Motor neuron (in vitro differentiated cells): ENCODE measurements around the gene KANSL3. TPM values are rescaled to one million over a fixed set of nuclear protein-coding genes. Genes with fewer than 3 reads are reported as not detected.

ENCODE experiments used
- ATAC-seq, 8 experiments: fragments of 200-7000 bp; cut with Tn5 transposase; replicated peaks in 6 of 8; 2 replicates each; pipeline ENCODE4 v1.8.0; 2021; ENCODE audit warnings: mild to moderate bottlenecking in 8 of 8, moderate library complexity in 8 of 8
- H3K27ac ChIP-seq, 2 donors: fragments of 250-450 bp; sonication (Bioruptor Pico); 2 replicates each; pipeline ENCODE4 v1.9.0; 2021; ENCODE audit warnings: antibody characterized with exemption in 2 of 2, mild to moderate bottlenecking in 2 of 2, moderate library complexity in 1 of 2
- H3K4me1 ChIP-seq, 2 donors: fragments of 250-450 bp; sonication (Bioruptor Pico); replicated peaks in 1 of 2; 2 replicates each; pipeline ENCODE4 v1.6.1; 2021; ENCODE audit warnings: antibody characterized with exemption in 2 of 2, mild to moderate bottlenecking in 2 of 2, moderate library complexity in 1 of 2
- H3K4me3 ChIP-seq, 5 donors: fragments of 250-450 bp; sonication (Bioruptor Pico); 2 replicates each; pipeline ENCODE4 v1.9.0; 2021; ENCODE audit warnings: antibody characterized with exemption in 5 of 5, mild to moderate bottlenecking in 5 of 5, moderate library complexity in 4 of 5
- WGBS, 10 experiments: fragments of 450-650 bp; shearing (Covaris generic); methylation state at CpG; one replicate each; pipeline ENCODE4 v1.0.0; 2022; 5-methylcytosine and 5-hydroxymethylcytosine counted together
- in situ Hi-C, 9 experiments: fragments of 400-800 bp; cut with MboI; loops; one replicate each; pipeline ENCODE4 v1.15.0; 2021; ENCODE audit warnings: low sequenced_read_pairs in 9 of 9, low pct_unique_long_range_greater_than_20kb in 2 of 9; ENCODE audit not compliant: unreplicated experiment in 9 of 9
- total RNA-seq, 8 experiments: library from RNA; unstranded; fragments of 300-600 nt; gene quantifications; 2 replicates each; pipeline versions ENCODE4 v1.2.3 to v1.2.4, GENCODE V29; 2022

Gene KANSL3
- total RNA-seq, 8 experiments from 2014 or later, result 19.1 to 60.1 (median 41.6) TPM

- Histone ChIP-seq H3K27ac (no peak overlapping the region), H3K4me3 (no peak overlapping the region), H3K4me1 (peaks cover 2% of the 10 kb centered on the region in 2 donors)
- no peak for ATAC-seq
- in situ Hi-C loops, result no loop called here
- WGBS, 10 experiments, result 80 to 100% methylated on average over 1 to 2 of the region's 6 CpGs; no CpG with 5 or more reads in 8 of the 10 experiments
Observed at GRCh38 chr2:96647681-96648080, 9.6 kb upstream of the KANSL3 start.

GRCh38 chr2:96642564-96643360 lies 4.7 kb upstream of the KANSL3 start, which contains the start of gene FER1L5:
Gene FER1L5, plus strand, starts transcription at chr2:96642764. Its CDS starts 73 bp downstream, at chr2:96642837.
- peaks cover 4 to 6% of the 10 kb centered on the region in 2 donors for H3K4me1 ChIP-seq
- H3K4me3 ChIP-seq, result peak within 1 kb of the TSS in 4 of 5 donors; percentile 7 to 20 (median 14)
- WGBS, 10 experiments, result 44 to 100% (median 73%) methylated on average over 1 to 7 of the region's 10 CpGs; no CpG with 5 or more reads in 4 of the 10 experiments
- peak in 4 of 8 experiments; percentile 7 to 20 (median 11) for ATAC-seq
- no peak within 1 kb of the TSS for H3K27ac ChIP-seq
- in situ Hi-C loops, result no loop called here

DNA sequence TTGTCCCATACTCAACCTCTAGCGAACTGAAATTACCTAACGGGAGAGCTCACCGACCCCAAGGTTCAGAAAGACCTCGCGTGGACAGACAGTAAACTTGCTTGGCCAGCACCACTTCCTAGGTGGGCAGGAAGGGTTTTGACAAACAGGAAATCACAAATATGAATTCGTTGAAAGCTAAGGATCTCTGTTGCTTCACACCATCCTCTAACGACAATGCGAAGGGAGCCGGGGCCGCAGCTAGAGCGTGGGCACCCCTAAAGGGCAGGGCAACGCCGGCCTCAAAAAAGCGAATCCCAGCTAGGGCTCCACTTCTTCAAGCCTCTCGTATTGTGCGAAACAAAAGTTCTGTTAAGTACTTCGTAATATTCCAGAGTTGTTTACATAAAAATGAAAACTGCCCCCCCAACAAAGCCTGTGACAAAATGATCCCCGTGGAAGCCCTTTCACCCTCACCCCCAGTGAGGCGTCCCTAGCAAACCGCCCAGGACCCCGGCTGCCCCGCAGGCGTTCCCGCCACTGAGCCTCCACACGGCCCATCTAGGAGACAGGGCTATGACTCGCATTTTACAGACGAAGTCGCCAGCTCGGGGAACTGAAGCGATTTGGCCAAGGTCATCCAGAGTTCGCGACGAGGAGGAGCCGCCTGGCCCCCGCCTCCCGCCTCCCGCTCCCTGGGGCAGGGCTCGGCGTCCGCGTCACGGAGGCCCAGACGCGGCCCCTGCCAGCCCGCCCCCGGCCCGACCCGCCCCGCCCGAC lies 548 bp downstream of the KANSL3 start:
- ATAC-seq, result peak; percentile 79 to 86 (median 84)
- in situ Hi-C loops, result no loop called here
- peaks cover 13 to 16% of the 10 kb centered on the region in 2 donors for H3K4me1 ChIP-seq
- H3K27ac ChIP-seq, result peak overlapping the region; percentile 77 to 86
- H3K4me3 ChIP-seq, result peak overlapping the region; percentile 60 to 80 (median 71)
- 0 to 3% (median 0%) methylated on average over 1 to 16 of the region's 50 CpGs; no CpG with 5 or more reads in 3 of the 10 experiments for WGBS, 10 experiments

DNA sequence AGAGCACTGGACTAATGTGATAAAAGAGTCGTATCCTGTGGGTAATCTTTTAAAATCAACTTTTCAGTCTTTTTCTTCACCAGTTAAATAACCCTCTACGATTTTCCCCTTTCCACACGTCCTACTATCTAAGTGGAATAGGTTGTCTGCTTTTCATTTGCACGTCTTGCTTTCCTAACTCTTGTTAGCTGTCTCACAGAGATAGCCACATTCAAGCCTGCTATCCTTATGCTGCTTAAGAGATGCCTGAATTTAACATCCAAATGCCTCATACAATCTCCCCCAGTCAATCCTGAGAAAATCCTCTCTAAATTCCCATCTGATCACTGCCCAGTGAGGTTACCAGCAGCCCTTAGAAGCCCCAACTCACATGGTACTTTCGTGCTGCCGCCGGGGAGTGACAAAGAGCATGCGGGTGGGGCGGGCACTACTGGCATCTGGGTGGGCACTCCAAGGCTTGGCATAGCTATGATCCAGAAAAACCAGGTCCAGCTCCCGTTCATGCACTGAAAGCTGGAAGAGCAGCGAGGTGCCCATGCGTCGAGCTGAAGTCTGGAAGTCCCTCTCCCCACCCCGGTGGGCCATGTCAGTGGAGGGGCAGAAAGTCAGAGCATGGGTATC lies 1.5 kb downstream of the KANSL3 start:
- ATAC-seq, result no peak
- no peak overlapping the region for H3K27ac ChIP-seq
- H3K4me3 ChIP-seq, result peak overlapping the region; percentile 60 to 80 (median 71)
- WGBS, 10 experiments, result 0 to 43% (median 15%) methylated on average over 1 to 7 of the region's 14 CpGs; no CpG with 5 or more reads in 1 of the 10 experiments
- in situ Hi-C loops, result no loop called here
- peaks cover 12 to 13% of the 10 kb centered on the region in 2 donors for H3K4me1 ChIP-seq

GRCh38 chr2:96633641-96634040 lies 4.5 kb downstream of the KANSL3 start:
- ATAC-seq, result no peak
- in situ Hi-C loops, result no loop called here
- peaks cover 12 to 13% of the 10 kb centered on the region in 2 donors for H3K4me1 ChIP-seq
- no peak overlapping the region for H3K27ac ChIP-seq
- H3K4me3 ChIP-seq, result no peak overlapping the region
- 61 to 100% (median 96%) methylated on average over 1 to 8 of the region's 9 CpGs; no CpG with 5 or more reads in 3 of the 10 experiments for WGBS, 10 experiments

GRCh38 chr2:96631804-96632435 lies 6.2 kb downstream of the KANSL3 start:
- in situ Hi-C loops, result no loop called here
- ATAC-seq, result no peak
- Histone ChIP-seq H3K4me1 (peaks cover 11 to 13% of the 10 kb centered on the region in 2 donors), H3K4me3 (no peak overlapping the region), H3K27ac (no peak overlapping the region)
- WGBS, 10 experiments, result 44 to 100% (median 96%) methylated on average over 1 to 4 of the region's 4 CpGs; no CpG with 5 or more reads in 1 of the 10 experiments

GRCh38 chr2:96626553-96626942 lies 11.6 kb downstream of the KANSL3 start:
- Histone ChIP-seq H3K27ac (no peak overlapping the region), H3K4me3 (no peak overlapping the region), H3K4me1 (no peaks in the 10 kb centered on the region)
- in situ Hi-C loops, result no loop called here
- WGBS, 10 experiments, result 17 to 100% (median 67%) methylated on average over 1 to 2 of the region's 2 CpGs; no CpG with 5 or more reads in 3 of the 10 experiments
- ATAC-seq, result peak in 2 of 8 experiments; percentile 21 to 34

DNA sequence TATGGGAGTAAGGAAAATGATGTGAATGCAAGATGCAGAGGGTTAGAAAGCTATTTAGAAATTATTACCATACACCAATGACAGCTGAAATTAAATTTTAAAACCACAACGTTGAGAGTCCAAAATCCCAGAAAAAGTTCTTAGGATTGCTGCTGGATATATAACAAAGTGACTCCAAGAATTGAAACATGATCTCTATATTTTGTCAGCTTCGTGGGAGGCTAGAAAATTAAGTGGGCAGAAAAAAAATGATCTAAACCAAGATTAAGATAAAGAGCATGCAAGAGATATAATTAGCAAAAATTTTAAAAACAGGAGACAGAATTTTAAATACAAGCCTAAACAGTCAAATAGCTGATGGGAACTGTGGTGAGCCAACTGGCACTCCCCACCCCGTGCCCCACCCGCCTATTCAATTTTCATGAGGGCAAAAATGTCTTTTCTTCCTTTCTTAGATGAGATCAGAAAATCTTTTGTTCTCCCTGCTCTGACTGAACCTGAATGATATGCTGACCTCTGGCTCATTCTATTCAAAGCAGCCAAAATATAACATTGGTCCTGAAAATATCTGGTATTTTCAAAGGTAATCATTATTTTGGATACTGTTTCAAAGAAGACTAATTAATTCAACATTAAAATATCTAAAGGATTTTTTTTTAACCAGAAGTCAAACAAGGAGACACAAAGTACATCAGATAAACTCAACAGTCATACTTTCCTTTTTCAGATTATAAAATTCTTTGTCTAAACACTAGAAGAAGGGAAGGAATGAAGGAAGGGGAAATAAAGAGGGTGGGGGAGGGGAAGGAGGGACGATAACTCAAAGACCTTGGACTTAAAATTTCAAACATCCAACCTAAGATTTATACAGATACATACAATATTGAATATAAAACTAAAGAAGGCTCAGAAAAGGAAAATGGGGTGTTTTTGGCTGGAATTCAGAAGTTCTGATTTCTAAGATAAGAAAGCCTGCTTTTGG lies 12.2 kb downstream of the KANSL3 start:
- in situ Hi-C loops, result no loop called here
- 0 to 90% (median 77%) methylated on average over 2 to 5 of the region's 5 CpGs for whole genome bisulfite sequencing, 10 experiments
- H3K4me1 ChIP-seq, result no peaks in the 10 kb centered on the region
- peak in 3 of 8 experiments; percentile 39 to 69 (median 63) for ATAC-seq
- no peak overlapping the region for H3K4me3 ChIP-seq
- no peak overlapping the region for H3K27ac ChIP-seq

GRCh38 chr2:96623116-96623515 lies 15.0 kb downstream of the KANSL3 start:
- no peak for ATAC-seq
- WGBS, 10 experiments, result 77 to 100% (median 100%) methylated on average over 1 to 3 of the region's 3 CpGs; no CpG with 5 or more reads in 1 of the 10 experiments
- no peak overlapping the region for H3K4me3 ChIP-seq
- H3K27ac ChIP-seq, result no peak overlapping the region
- in situ Hi-C loops, result no loop called here
- peaks cover 0 to 5% of the 10 kb centered on the region in 2 donors for H3K4me1 ChIP-seq

GRCh38 chr2:96622544-96622943 lies 15.6 kb downstream of the KANSL3 start:
- Histone ChIP-seq H3K4me3 (no peak overlapping the region), H3K27ac (no peak overlapping the region), H3K4me1 (peaks cover 0 to 5% of the 10 kb centered on the region in 2 donors)
- peak in 1 of 8 experiments; percentile 15 for ATAC-seq
- in situ Hi-C loops, result no loop called here
- 83 to 100% (median 100%) methylated on average over 1 to 3 of the region's 3 CpGs; no CpG with 5 or more reads in 3 of the 10 experiments for WGBS, 10 experiments

DNA sequence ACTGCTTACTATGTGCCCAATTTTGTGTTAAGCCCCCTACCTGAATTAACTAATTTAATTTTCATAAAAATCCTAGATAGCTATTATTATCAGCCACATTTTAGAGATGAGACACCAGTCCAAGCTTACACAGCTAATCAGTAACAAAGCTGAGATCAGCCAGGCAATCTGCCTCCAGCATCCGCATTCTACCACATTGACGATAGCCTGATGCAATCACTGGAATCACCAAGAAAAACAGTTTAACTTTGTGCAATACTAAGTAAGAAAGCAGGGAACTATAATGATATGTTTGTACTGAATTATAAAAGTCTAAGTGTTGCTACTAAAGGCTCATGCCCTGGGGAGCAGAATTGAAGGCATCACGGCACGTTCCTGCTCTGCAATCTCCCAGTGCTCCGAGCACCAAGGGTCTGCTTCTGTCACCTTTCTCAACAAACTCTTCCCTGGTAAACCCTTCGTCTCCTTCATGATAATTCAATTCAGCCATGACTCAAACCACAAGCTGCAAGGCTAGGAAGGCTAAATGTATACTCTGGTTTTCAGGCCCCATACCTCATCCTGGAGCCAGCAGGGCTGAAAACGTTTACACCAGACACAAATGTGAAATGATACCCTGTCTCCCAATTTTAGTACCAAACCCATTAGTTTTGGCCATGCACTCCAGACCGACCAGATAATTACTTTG lies 19.4 kb downstream of the KANSL3 start:
- Histone ChIP-seq H3K27ac (no peak overlapping the region), H3K4me1 (peaks cover 0 to 5% of the 10 kb centered on the region in 2 donors), H3K4me3 (no peak overlapping the region)
- ATAC-seq, result peak in 3 of 8 experiments; percentile 62 to 87 (median 76)
- in situ Hi-C loops, result no loop called here
- 75 to 100% (median 89%) methylated on average over 2 to 8 of the region's 8 CpGs; no CpG with 5 or more reads in 2 of the 10 experiments for WGBS, 10 experiments
